A549 (cell line): ENCODE data around the gene TRIM25. TPM values are rescaled to one million over a fixed set of nuclear protein-coding genes. Genes with fewer than 3 reads are reported as not detected.

Source experiments
- ATAC-seq, 2 experiments: fragments of 200-7000 bp in 1 of 2; fragments of >200 bp in 1 of 2; cut with Nextera tagmentation in 1 of 2; cut with Tn5 transposase in 1 of 2; 3 replicates each; pipeline versions ENCODE4 v1.8.0 to v1.9.1; 2018 to 2020; ENCODE audit warnings: mild to moderate bottlenecking in 1 of 2, moderate library complexity in 1 of 2
- CTCF ChIA-PET: fragments of 300-600 bp; sonication (Branson Sonifier 250); formaldehyde crosslinking; extraction: SDS; loops from one replicate; lab custom pipeline; 2021; ENCODE audit warnings: antibody characterized with exemption, inconsistent platforms; lab: Yijun Ruan, JAX
- POLR2A ChIA-PET: fragments of 350-600 bp; formaldehyde crosslinking; extraction: SDS; loops from one replicate; lab custom pipeline; 2021; ENCODE audit warnings: antibody characterized with exemption, inconsistent platforms; lab: Yijun Ruan, JAX
- DNase-seq, 2 experiments: peaks; one replicate each; pipeline versions ENCODE4 v3.0.0 to v3.0.0-alpha.2; 2011 to 2016; ENCODE audit warnings: low read depth in 1 of 2, low spot score in 1 of 2
- FAIRE-seq: peaks from 2 replicates; lab custom pipeline; 2011; peaks lifted over from hg19 to GRCh38; lab: Jason Lieb, UNC
- H3K27ac ChIP-seq, 2 experiments: fragments of >200 bp; sonication (Bioruptor Twin); formaldehyde crosslinking; 3 replicates each; pipeline ENCODE4 v1.5.1; 2016 to 2017
- H3K4me1 ChIP-seq: fragments of >200 bp; sonication (Bioruptor Twin); formaldehyde crosslinking; 3 replicates; pipeline ENCODE4 v1.6.1; 2016
- H3K4me2 ChIP-seq: fragments of >200 bp; sonication (Bioruptor Twin); formaldehyde crosslinking; 3 replicates; pipeline ENCODE4 v1.6.1; 2016
- H3K4me3 ChIP-seq: fragments of >200 bp; sonication (Bioruptor Twin); formaldehyde crosslinking; 3 replicates; pipeline ENCODE4 v1.5.1; 2016
- H3K9me3 ChIP-seq: fragments of >200 bp; sonication (Bioruptor Twin); formaldehyde crosslinking; 3 replicates; pipeline ENCODE4 v1.6.1; 2016
- BCL3 ChIP-seq: fragments of >200 bp; sonication (Bioruptor Twin); formaldehyde crosslinking; IDR thresholded peaks from 3 replicates; pipeline ENCODE4 v1.6.1; 2016
- CHD2 ChIP-seq: fragments of 150-350 bp; IDR thresholded peaks from 2 replicates; pipeline ENCODE4 v1.6.1; 2014; ENCODE audit warnings: low read length; ENCODE audit not compliant: partially characterized antibody
- CHD4 ChIP-seq: fragments of 200-600 bp; sonication (generic); IDR thresholded peaks from 2 replicates; pipeline ENCODE4 v1.6.1; 2016; ENCODE audit warnings: antibody characterized with exemption, mild to moderate bottlenecking, borderline replicate concordance
- EHF ChIP-seq: fragments of 250-450 bp; sonication (Bioruptor Pico); IDR thresholded peaks from 2 replicates; pipeline ENCODE4 v1.5.0; 2020; ENCODE audit warnings: mild to moderate bottlenecking
- EHMT2 ChIP-seq: fragments of 200-600 bp; sonication (generic); IDR thresholded peaks from 2 replicates; pipeline ENCODE4 v1.6.1; 2016; ENCODE audit warnings: antibody characterized with exemption, low read depth, mild to moderate bottlenecking, moderate library complexity
- FOXS1 ChIP-seq: fragments of 250-450 bp; sonication (Bioruptor Pico); IDR thresholded peaks from 2 replicates; pipeline ENCODE4 v1.5.0; 2020; ENCODE audit warnings: mild to moderate bottlenecking, moderate library complexity
- GATA3 ChIP-seq: IDR thresholded peaks from 2 replicates; pipeline ENCODE4 v1.6.1; 2012; ENCODE audit warnings: borderline replicate concordance
- HES2 ChIP-seq: fragments of >200 bp; sonication (Bioruptor Twin); formaldehyde crosslinking; IDR thresholded peaks from 2 replicates; pipeline ENCODE4 v1.6.1; 2016
- HMGXB4 ChIP-seq: fragments of 250-450 bp; sonication (Bioruptor Pico); IDR thresholded peaks from 2 replicates; pipeline ENCODE4 v1.5.0; 2021; ENCODE audit warnings: mild to moderate bottlenecking, moderate library complexity, borderline replicate concordance
- HOXA7 ChIP-seq: fragments of 250-450 bp; sonication (Bioruptor Pico); IDR thresholded peaks from 2 replicates; pipeline ENCODE4 v1.5.0; 2020; ENCODE audit warnings: mild to moderate bottlenecking, moderate library complexity
- JUN ChIP-seq, 2 experiments: fragments of >200 bp; sonication (Bioruptor Twin); formaldehyde crosslinking; IDR thresholded peaks; 2 replicates in 1 of 2; 3 replicates in 1 of 2; pipeline ENCODE4 v1.6.1; 2016 to 2017
- JUNB ChIP-seq: fragments of >200 bp; sonication (Bioruptor Twin); formaldehyde crosslinking; IDR thresholded peaks from 2 replicates; pipeline ENCODE4 v1.6.1; 2016
- KDM1A ChIP-seq: fragments of 200-600 bp; sonication (generic); IDR thresholded peaks from 2 replicates; pipeline ENCODE4 v1.6.1; 2016; ENCODE audit warnings: low read depth, mild to moderate bottlenecking
- MAFK ChIP-seq: fragments of 450-650 bp; IDR thresholded peaks from 2 replicates; pipeline ENCODE4 v1.6.1; 2014; ENCODE audit not compliant: partially characterized antibody
- MAZ ChIP-seq: fragments of 150-350 bp; IDR thresholded peaks from 2 replicates; pipeline ENCODE4 v1.6.1; 2014; ENCODE audit warnings: antibody characterized with exemption, low read depth, low read length, borderline replicate concordance
- MYC ChIP-seq: IDR thresholded peaks from 2 replicates; pipeline ENCODE4 v1.6.1; 2012; ENCODE audit warnings: mild to moderate bottlenecking, inconsistent platforms, low read length, improper control_type of control experiment, borderline replicate concordance
- PBX3 ChIP-seq: IDR thresholded peaks from 2 replicates; pipeline ENCODE4 v1.6.1; 2012
- PHF8 ChIP-seq: fragments of 200-600 bp; sonication (generic); IDR thresholded peaks from 2 replicates; pipeline ENCODE4 v1.6.1; 2016; ENCODE audit warnings: low read depth, mild to moderate bottlenecking, antibody characterized with exemption, moderate library complexity, borderline replicate concordance
- POLR2A ChIP-seq: IDR thresholded peaks from 2 replicates; pipeline ENCODE4 v1.6.1; 2012; ENCODE audit warnings: mild to moderate bottlenecking, low read length
- POLR2AphosphoS2 ChIP-seq: conservative IDR thresholded peaks from 2 replicates; pipeline ENCODE4 v1.6.1; 2012; ENCODE audit warnings: low read length, improper control_type of control experiment, inconsistent platforms
- SMC3 ChIP-seq: fragments of >200 bp; sonication (Bioruptor Twin); formaldehyde crosslinking; IDR thresholded peaks from 3 replicates; pipeline ENCODE4 v1.6.1; 2018; ENCODE audit warnings: inconsistent platforms
- TFCP2L1 ChIP-seq: fragments of 250-450 bp; sonication (Bioruptor Pico); IDR thresholded peaks from 2 replicates; pipeline ENCODE4 v1.5.0; 2021; ENCODE audit warnings: mild to moderate bottlenecking
- TP53 ChIP-seq: fragments of 250-450 bp; sonication (Bioruptor Pico); IDR thresholded peaks from 2 replicates; pipeline ENCODE4 v1.5.0; 2021; ENCODE audit warnings: mild to moderate bottlenecking, moderate library complexity
- USF2 ChIP-seq: fragments of 450-650 bp; IDR thresholded peaks from 2 replicates; pipeline ENCODE4 v1.6.1; 2014; ENCODE audit warnings: antibody characterized with exemption
- ZFP36 ChIP-seq: fragments of 450-650 bp; IDR thresholded peaks from 2 replicates; pipeline ENCODE4 v1.6.1; 2014; ENCODE audit warnings: borderline replicate concordance; ENCODE audit not compliant: partially characterized antibody
- WGBS: methylation state at CpG from one replicate; pipeline ENCODE4 v1.1.6; 2017; ENCODE audit errors: missing lambda C conversion rate; 5-methylcytosine and 5-hydroxymethylcytosine counted together
- polyA minus RNA-seq: library from RNA; depleted of rRNA, polyadenylated mRNA; stranded (reverse); fragments of >200 nt; gene quantifications from 2 replicates; pipeline ENCODE4 v1.2.3, GENCODE V29; 2011; rRNA and poly(A)+ RNA removed
- polyA plus RNA-seq, 4 experiments: library from polyadenylated mRNA; depleted of rRNA in 3 of 4; stranded (reverse); fragments of >200 nt; fragmentation: RNase III in 1 of 4; extraction: RNeasy Plus Mini Kit Qiagen cat#74134 plus additional on column Dnase treatment in 1 of 4; gene quantifications; 2 replicates in 3 of 4; 3 replicates in 1 of 4; pipeline ENCODE4 v1.2.3, GENCODE V29; 2011 to 2017
- TF ChIP-seq, protein P1 (sequence below): IDR thresholded peaks from 2 replicates; pipeline ENCODE4 v1.6.1; 2012; ENCODE audit warnings: low read depth, borderline replicate concordance
- TF ChIP-seq, protein P2 (sequence below): fragments of 200-600 bp; sonication (generic); IDR thresholded peaks from 2 replicates; pipeline ENCODE4 v1.6.1; 2016; ENCODE audit warnings: antibody characterized with exemption, mild to moderate bottlenecking, moderate library complexity
- TF ChIP-seq, protein P3 (sequence below): IDR thresholded peaks from 2 replicates; pipeline ENCODE4 v1.6.1; 2012

The TRIM25 gene
- 56.6 and 65.4 TPM in 2 replicates for polyA plus RNA-seq (2011; rRNA removed)
- 15.5 and 19.3 TPM in 2 replicates for polyA plus RNA-seq (2012; cell fraction: cytosol; rRNA removed)
- 35.4 and 43.1 TPM in 2 replicates for polyA plus RNA-seq (2012; cell fraction: nucleus; rRNA removed)
- polyA plus RNA-seq (2017; fragmentation: RNase III; extraction: RNeasy Plus Mini Kit Qiagen cat#74134 plus additional on column Dnase treatment) = 38.3 to 40.7 TPM (median 39.8 TPM) in 3 replicates
- 50.2 and 53.5 TPM in 2 replicates for polyA minus RNA-seq

- ChIA-PET POLR2A (interaction anchor here (0.6 to 1.7 kb wide), 36 partner anchors 9 to 1676 kb away, joined by 3 to 34 read pairs (median 4); partner anchors contain the start of genes C17orf67, DGKE, NOG and SCPEP1), CTCF (interaction anchor here (0.9 to 1.9 kb wide), 6 partner anchors 9 to 95 kb away, joined by 4 to 10 read pairs (median 5); no protein-coding TSS in a partner anchor)
- Histone ChIP-seq H3K4me3 (peak within 1 kb of the TSS; percentile 63), H3K4me2 (peak within 1 kb of the TSS; percentile 90), H3K4me1 (peaks cover 42% of the 10 kb centered on the region), H3K9me3 (peaks cover 14% of the 10 kb centered on the region; the same call in 2 of the 3 replicates), H3K27ac (peak within 1 kb of the TSS; percentile 93 to 94)
- DNase-seq (peak; percentile 93 to 98), FAIRE-seq (no peak), ATAC-seq (peak; percentile 78 to 91)
- whole genome bisulfite sequencing = 2% methylated on average over 25 of the region's 58 CpGs
- TF ChIP-seq PBX3 (peak; percentile 10; the same call in 1 of the 2 replicates), HES2 (no peak), JUNB (no peak), KDM1A (no peak), EHMT2 (no peak), POLR2A (peak; percentile 98), TP53 (CRISPR knock-in tag) (no peak), MAFK (no peak), CHD2 (peak; percentile 82), FOXS1 (CRISPR knock-in tag) (no peak), ZFP36 (no peak), GATA3 (0 out of 2 replicates have a peak, but pooled peaks have one; percentile 22), HOXA7 (CRISPR knock-in tag) (no peak), MYC (peak; percentile 85; the same call in 1 of the 2 replicates), JUN (IDR thresholded peaks at IDR 0.05) (peak; percentile 93 to 99), POLR2AphosphoS2 (no peak), TFCP2L1 (peak; percentile 84), PHF8 (peak; percentile 99), HMGXB4 (CRISPR knock-in tag) (no peak), MAZ (peak; percentile 74; the same call in 1 of the 2 replicates), BCL3 (peak; percentile 99), CHD4 (no peak), SMC3 (no peak), EHF (CRISPR knock-in tag) (no peak), USF2 (peak; percentile 94)
- TF ChIP-seq, protein P1, sequence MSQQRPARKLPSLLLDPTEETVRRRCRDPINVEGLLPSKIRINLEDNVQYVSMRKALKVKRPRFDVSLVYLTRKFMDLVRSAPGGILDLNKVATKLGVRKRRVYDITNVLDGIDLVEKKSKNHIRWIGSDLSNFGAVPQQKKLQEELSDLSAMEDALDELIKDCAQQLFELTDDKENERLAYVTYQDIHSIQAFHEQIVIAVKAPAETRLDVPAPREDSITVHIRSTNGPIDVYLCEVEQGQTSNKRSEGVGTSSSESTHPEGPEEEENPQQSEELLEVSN = peak; percentile 66; the same call in 1 of the 2 replicates
- TF ChIP-seq, protein P2, sequence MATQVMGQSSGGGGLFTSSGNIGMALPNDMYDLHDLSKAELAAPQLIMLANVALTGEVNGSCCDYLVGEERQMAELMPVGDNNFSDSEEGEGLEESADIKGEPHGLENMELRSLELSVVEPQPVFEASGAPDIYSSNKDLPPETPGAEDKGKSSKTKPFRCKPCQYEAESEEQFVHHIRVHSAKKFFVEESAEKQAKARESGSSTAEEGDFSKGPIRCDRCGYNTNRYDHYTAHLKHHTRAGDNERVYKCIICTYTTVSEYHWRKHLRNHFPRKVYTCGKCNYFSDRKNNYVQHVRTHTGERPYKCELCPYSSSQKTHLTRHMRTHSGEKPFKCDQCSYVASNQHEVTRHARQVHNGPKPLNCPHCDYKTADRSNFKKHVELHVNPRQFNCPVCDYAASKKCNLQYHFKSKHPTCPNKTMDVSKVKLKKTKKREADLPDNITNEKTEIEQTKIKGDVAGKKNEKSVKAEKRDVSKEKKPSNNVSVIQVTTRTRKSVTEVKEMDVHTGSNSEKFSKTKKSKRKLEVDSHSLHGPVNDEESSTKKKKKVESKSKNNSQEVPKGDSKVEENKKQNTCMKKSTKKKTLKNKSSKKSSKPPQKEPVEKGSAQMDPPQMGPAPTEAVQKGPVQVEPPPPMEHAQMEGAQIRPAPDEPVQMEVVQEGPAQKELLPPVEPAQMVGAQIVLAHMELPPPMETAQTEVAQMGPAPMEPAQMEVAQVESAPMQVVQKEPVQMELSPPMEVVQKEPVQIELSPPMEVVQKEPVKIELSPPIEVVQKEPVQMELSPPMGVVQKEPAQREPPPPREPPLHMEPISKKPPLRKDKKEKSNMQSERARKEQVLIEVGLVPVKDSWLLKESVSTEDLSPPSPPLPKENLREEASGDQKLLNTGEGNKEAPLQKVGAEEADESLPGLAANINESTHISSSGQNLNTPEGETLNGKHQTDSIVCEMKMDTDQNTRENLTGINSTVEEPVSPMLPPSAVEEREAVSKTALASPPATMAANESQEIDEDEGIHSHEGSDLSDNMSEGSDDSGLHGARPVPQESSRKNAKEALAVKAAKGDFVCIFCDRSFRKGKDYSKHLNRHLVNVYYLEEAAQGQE = peak; percentile 65
- TF ChIP-seq, protein P3, sequence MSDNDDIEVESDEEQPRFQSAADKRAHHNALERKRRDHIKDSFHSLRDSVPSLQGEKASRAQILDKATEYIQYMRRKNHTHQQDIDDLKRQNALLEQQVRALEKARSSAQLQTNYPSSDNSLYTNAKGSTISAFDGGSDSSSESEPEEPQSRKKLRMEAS = peak; percentile 83
These were observed at the start of gene TRIM25 for GRCh38 chr17:56913867-56914580. Gene TRIM25, minus strand, starts transcription at chr17:56914049. Its CDS starts 61 bp downstream, at chr17:56913988.
